GM19043 (cell line): ENCODE data around the gene TWF1.
"Not testable (repeated sequence)": the region's sequence is repeated elsewhere in the genome, so short reads cannot be mapped to it uniquely, and the experiment has no call there.

Experiments
- ATAC-seq: cut with Tn5 transposase; IDR thresholded peaks from one replicate; pipeline ENCODE4 v1.9.1; 2021; ENCODE audit warnings: low read depth; ENCODE audit not compliant: unreplicated experiment

Gene TWF1

DNA sequence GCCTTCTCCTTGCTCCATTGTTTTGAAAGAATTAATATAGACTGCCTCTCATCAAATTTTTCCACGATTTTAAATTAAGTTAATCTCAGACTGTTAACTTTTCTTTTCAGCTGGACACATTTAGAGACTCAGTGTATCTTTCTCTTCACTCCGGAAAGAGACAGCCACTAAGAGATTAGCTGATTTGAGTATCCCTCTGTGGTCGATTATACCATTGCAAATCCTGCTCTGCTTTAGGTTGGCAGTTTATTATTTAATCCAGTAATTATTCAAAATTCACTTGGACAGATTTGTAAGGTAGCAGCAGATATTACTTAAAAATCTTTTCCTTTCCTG is 588 bp upstream of the TWF1 start:
- no peak for ATAC-seq

DNA sequence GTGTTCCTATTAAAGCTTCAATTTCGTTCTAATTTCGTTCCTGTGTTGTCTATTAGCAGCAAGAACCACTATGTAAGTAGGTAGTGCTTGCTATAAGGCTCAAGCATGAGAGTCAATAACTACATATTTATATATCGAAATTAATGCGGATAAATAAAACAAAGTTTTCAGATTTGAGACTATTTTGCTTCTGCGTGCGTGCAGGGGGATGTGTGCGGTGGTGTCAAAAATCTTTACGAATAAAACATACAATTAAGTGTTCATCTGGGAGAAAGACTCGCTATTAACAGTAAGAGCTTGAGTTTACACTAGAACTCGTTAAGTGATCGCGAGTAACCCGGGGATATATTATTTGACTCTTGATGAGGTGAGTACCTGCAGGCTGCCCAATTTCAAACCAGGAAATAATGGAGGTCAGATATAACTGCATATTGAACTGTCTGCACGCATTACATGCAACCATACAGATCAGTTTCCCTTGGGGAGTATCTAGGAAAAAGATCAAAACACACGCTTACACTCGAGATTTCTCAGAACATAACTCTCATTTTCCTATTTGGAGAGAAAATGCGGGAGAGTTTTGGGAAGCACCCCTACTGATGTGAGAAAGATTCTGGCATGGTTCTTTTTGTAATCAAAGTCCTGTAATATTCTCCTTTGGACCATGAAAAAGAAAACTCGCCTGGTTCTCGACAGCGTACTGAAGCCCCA is 813 bp downstream of the TWF1 start:
- no peak for ATAC-seq

DNA sequence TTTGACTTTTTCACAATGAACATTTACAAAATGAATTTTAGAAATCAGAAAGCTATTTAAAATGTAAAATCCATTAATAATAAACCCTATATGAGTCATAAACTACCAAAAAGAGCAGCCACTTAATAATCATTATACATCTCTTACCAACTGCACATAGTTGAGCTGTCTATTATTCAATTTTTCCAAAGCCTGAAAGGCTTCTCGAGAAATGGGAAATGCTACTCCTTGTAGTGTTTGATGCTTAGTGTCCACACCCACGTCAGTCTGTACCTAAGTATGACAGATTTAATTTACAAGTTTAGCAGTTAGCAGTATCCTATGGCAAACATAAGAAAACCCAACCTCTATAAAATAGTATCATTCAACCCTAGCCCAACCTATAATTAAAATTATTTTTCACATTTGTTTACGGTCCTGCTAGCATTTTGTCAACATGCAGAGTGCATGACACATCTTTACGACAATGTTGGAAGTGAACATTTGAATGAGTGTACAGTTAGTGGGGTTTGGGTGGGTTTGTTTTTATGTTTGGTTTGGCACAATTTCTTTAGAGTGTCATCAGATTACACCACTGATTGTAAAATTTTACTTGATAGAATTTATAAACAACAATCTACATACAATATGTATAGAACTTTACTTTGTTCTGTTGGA is 8.4 kb downstream of the TWF1 start:
- ATAC-seq, result no peak

DNA sequence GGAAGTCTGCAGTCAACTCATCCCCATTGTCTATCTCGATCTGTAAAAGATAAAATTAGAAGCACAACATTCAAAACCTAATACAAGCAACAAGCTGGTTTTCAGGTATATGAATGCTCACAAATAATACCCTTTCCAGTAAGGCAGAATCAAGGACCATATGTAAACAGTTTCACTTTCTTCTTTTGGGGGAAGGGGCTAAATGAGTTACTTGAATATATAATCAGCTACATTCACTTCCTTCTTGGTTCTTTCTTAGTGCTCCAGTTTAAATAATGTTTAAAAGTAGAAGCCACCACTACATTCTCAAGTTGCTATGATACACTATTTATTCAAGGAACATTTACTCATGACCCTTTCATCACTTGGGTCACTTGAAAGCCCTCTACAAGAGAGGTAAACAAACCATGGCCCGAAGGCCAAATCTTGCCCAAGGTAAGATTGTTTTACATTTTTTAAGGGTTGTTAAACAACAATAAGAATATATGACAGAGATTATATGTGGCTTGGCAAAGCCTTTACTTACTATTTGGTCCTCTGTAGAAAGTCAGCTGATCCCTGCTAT is 10.3 kb downstream of the TWF1 start:
- peak; percentile 60 for ATAC-seq

DNA sequence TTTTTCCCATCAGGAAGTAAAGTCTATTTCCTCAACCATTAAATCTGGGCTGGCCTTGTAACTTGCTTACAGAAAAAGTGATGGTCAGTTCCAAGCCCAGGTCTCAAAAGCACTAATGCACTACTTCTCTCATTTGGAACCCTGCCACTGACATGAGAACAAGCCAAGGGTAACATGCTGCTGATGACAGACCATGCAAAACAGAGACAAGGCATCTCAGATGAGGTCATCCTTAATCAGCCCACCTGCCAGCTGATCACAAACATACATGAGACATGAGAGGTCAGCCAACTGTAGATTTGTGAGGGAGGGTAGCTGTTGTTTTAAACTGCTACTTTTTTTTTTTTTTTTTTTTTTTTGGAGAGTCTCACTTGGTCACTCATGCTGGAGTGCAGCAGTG is 16.2 kb downstream of the TWF1 start:
- no peak for ATAC-seq

DNA sequence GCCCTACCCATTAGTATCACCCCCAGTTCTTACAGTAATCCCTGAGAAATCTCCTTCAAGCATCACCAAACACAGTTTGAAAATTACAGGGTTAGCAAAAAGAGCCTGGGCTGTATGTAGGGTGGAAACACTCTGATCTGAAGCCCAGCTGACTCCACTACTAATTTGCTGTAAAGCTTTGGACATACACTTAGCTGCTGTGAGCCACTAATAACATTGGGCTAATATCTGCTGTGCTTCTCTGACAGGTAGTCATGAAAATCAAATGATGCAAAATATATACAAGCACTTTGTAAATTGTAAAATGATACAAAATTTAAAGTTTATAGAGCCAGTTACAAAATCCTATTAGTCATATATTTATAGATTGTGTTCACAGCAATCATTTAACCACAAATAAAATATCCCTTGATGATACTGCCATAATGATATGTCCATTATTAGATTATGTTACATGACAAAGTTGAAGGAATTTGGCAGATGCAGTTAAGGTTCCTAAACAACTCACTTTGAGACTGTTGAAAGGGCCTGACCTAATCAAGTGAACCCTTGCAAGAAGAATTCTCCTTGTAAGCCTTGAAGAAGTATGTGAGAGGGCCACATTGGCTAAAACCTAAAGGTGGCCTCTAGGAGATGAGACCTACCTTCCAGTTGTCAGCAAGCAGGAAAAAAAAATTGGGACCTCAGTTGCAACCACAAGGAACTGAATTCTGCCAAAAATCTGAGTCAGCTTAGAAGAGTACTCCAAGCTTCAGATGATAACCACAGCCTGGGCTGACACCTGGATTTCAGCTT is 19.0 kb downstream of the TWF1 start:
- ATAC-seq, result no peak

DNA sequence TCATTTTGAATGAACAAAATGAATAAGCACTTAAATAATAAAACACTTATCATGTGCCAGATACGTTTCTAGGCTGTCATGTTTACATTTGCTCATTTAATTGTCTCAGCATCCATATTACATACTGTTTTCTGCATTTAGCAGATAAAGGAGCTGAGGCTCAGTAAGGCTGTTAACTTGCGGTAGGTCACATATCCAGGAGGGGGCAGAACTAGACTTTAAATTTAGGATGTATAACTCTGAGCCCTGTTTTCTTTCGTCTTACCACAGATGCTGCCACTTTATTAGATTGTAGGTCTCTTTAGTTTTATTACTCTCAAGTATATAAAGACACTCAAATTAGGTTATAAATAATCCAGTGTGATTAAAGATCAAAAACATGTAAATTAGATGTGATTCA is 29.6 kb downstream of the TWF1 start:
- ATAC-seq, result peak; percentile 49

DNA sequence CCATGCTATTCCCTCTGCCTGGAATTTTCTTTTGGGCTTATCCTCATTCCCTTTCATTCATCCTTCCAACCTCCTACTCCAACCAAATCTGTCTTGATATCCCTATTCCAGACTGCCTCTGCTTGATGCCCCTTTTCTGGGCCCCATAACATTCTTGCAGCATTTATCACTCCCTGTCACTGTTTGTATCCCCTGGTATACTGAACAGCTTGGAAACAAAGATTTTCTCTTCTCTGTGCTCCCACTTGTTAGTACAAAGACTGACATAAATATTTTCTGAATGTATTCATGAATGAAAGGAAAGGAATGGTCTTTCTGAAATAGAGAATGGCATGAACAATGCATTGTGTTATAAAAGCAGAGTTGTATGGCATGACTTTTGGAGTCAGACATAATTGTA is 39.8 kb downstream of the TWF1 start:
- no peak for ATAC-seq

DNA sequence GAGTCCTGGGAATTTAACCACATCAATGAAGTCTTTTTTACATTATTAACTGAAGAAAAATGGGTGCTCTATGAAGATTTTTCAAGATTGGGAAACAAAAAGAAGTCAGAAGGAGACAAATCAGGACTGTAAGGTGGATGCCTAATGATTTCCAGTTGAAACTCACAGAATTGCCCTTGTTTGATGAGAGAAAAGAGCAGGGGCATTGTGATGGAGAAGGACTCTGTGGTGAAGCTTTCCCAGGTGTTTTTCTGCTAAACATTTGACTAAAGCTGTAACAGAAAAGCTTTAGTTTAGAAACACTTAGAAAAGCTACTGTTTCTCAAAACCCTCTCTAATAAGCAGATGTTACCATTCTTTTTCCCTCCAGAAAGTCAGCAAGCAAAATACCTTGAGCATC is 41.6 kb downstream of the TWF1 start:
- ATAC-seq, result no peak

DNA sequence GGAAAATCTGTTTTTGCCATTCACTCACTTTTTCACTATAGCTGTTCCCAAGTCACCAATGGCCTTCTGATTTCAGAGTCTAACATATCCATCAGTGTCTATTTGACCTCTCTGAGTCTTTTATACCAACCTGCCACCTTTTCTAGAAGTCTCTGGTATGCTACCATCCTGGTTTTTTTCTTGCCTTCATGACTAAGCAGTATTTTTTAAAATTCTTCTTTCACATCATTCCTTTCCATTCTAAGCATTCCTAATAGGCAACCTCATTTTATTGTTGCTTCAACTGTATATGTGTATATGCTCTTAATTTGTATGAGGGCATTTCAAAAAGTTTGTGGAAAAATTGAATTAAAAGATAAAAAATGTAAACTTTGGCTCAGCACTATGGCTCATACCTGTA is 42.3 kb downstream of the TWF1 start:
- ATAC-seq, result no peak

DNA sequence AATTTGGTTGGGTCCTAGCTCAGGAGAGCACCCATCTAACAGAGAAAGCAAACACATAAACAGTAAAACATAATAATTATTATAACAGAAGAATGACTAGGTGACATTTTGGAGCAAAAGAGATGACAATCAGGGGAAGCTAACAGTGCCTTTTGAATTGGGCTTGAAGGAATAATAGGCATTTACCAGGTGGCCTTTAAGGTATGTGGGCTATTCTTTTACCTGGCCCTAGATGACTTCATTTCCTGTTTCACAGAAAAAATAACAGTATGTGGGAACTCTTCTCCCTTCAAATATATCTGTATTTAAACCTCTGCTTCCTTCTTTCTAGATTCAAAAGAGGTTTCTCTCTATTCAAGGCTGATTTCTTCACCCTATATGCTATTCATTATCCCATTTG is 43.5 kb downstream of the TWF1 start:
- no peak for ATAC-seq

DNA sequence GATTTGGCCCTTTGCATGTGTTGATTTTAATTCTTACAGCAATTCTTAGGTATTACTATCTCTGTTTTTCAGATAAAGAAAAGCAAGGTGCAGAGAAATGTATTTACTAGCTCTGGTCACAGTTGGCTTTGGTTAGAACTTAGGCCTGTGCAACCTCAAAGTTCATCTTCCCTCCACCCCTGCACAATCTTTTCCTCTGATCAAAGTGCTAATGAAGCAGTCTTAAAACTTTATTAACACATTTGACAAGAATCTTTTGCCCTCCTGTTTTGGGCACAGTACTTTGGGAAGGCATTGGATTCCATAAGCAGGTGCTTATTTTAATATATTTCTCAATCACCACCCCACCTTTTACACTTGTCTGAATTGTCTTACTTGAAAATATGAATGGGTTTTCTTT is 44.6 kb downstream of the TWF1 start:
- no peak for ATAC-seq

DNA sequence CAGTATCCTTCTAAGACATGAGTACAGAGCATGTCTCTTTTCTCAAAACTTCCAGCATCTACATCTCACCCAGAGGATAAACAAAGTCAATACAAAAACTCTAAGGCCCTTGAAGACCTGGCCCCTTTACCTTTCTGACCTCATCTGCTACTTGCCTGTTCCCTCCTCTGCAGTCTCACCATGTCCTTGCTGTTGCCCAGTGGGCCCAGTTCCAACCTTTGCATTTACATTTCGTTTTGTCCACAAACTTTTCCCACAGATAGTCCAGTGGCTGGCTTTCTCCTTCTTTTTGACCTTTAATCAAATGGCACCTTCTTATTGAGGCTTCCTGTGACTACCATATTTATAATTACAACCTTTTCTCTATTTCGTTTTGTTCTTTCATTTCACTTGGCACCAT is 45.7 kb downstream of the TWF1 start:
- no peak for ATAC-seq

DNA sequence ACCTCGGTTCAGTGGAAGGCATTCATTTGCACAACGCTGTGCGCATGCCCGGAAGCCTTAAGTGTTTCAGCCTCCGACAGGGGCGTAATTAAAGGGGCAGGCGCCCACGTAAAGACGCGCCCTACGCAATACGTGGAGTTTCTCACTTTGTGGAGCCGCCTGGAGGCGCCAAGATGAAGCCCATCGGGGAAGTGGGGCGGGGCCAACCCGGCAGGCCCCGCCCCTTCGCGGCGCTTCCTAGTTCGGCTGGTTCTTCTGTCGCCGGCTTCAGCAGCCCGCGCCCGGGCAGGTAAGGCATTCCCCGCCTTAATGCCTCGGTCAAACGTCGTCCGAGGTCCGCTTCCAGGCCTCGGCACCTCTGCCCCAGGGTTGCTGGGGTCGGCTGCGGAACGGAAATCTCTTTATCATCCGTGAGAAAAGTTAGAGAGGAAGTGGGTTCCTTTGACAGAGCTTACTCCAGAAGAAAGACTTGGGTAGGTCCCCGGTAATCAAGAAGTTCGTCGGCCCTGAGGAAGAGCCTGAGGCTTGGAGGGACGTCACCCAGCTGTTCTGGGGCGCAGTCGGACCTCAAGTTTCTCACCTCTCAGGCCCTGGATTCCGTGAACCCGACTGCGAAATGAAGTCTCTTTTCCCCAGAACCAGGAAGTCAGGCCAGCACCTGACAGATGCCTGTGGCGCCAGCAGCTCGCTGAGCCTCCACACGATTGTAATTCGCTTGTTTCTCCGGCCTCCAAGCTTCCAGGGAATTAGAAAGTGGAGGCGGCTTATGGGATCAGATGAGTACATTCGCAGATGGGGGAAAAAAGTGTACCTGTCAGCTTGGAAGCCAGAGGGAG is 47.2 kb downstream of the TWF1 start, which contains the start of the genes IRAK4 and PUS7L:
IRAK4 (plus strand) TSS at position 224 of the 836 bp plus-strand sequence. CDS start 9,161 bp downstream, outside the sequence.
PUS7L (minus strand) TSS at position 63 of the 836 bp plus-strand sequence. CDS start 3,545 bp downstream, outside the sequence.
- peak; percentile 96 for ATAC-seq

DNA sequence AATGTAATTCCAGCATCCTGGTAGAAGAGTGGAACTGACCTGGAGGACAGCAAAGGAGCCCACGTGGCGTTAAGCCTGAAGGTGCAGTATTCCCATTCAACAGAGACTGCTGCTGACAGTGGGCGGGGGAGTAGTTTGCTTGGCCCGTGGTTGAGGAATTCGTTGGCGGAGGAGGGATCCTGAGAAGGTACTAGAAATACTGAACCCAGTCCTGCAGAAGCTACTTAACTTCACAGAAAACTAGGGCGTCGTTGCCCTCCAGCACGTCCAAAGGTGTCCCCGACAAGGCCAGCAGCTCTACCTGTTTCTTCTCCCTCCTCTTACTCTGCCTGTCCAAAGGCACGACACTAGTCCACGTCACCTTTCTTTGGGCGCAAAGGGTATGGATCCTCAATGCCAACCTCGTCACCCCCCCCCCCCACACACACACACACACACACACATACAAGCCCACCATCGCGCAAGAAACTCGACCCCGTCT is 47.8 kb downstream of the TWF1 start:
- ATAC-seq, result peak; percentile 4

DNA sequence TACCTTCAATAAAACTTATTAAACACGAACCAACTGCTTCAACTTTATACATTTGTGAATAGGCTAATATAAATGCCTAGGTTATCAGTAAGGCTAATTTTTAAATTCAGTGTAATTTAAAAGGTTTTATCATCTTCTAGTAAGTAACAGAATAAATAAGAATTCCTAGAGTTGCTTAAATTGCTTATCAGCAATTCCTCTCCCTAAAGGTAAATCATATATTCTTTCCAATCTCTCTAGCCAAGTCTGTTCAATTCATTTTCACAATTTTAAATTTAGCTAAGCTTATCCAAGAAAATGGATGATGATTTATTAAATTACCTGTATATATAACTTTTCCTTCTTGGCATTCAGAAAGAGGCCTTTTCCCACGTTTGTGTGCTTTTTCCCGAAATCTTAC is 52.1 kb downstream of the TWF1 start:
- ATAC-seq, result no peak

DNA sequence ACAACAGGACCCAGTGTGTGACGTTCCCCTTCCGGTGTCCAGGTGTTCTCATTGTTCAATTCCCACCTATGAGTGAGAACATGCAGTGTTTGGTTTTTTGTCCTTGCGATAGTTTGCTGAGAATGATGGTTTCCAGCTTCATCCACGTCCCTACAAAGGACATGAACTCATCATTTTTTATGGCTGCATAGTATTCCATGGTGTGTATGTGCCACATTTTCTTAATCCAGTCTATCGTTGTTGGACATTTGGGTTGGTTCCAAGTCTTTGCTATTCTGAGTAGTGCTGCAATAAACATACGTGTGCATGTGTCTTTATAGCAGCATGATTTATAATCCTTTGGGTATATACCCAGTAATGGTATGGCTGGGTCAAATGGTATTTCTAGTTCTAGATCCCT is 54.8 kb downstream of the TWF1 start:
- ATAC-seq, result not testable (repeated sequence)

DNA sequence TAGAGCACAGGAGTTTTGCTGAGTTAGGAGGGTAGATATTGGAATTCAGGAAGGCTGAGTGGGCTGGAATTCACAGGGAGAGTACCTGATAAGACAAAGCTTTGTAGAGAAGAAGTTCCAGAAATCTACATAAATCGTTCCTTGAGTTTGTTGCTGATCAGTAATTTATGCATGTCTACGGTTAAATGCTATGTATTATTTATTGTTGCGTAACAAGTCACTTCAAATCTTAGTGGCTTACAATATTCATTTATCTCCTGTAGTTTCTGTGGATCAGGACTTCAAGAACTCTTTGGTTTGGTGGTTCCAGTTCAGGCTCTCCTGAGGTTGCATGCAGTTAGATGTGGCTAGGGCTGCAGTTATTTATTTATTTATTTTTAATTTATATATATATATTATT is 55.3 kb downstream of the TWF1 start:
- ATAC-seq, result no peak

DNA sequence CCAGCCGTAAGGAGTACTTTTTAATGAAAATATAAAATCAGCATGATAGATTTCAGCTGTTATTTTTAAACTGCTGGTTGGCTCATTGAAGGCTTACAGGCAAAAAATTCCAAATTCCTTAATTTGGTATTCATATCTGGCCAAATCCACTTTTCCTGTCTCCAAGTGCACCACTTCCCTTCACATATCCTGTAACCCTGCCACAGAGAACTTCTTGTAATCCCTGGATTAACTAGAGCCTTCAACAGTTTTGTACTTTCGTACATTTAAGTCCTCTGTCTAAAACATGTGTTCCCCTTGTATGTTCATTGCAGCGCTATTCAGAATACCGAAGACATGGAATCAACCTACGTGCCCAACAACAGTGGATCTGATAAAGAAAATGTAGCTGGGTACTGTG is 57.1 kb downstream of the TWF1 start:
- ATAC-seq, result no peak

DNA sequence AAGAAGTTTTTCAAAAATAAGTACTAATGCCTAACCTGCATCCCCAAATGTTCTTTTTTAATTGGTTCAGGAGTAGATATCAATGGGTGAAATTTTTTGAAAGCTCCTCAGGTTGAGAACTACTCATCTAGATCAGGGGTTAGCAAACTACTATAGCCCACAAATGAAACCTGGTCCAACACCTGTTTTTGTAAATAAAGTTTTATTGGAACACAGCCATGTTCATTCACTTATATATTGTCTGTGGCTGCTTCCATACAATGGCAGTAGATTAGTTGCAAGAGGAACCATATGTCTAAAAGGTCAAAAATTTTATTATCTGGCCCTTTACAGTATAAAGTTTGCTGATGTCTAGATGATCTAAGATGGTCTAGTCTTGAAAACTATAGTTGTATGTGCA is 61.3 kb downstream of the TWF1 start:
- ATAC-seq, result no peak
